ENCODE results near the gene MAJIN.
A peak's percentile ranks its signal among the peaks of the same experiment; 100 is the strongest.

Gene MAJIN

GRCh38 chr11:64918017-64918416, 53.9 kb downstream of the MAJIN start:
- no peaks in the 10 kb centered on the region for H3K27me3 ChIP-seq (replicated peaks; ENCODE audit: control insufficient read depth, insufficient read depth, low read length)
- H3K36me3 ChIP-seq (ENCODE audit: control insufficient read depth, insufficient read depth, low read length), result peaks cover 5% of the 10 kb centered on the region
- H3K4me3 ChIP-seq (replicated peaks; ENCODE audit: low read depth, low read length), result peak overlapping the region; percentile 54
- no peak for DNase-seq (ENCODE audit: extremely low read depth, insufficient read length)
- TF ChIP-seq CTCF (IDR thresholded peaks at IDR 0.05; ENCODE audit: insufficient read depth, low read length, poor library complexity, severe bottlenecking), result peak; percentile 34

GRCh38 chr11:64917663-64917995, 54.3 kb downstream of the MAJIN start:
- no peak for TF ChIP-seq CTCF (IDR thresholded peaks at IDR 0.05; ENCODE audit: insufficient read depth, low read length, poor library complexity, severe bottlenecking)
- DNase-seq (ENCODE audit: extremely low read depth, insufficient read length), result no peak
- Histone ChIP-seq H3K27me3 (replicated peaks; ENCODE audit: control insufficient read depth, insufficient read depth, low read length) (no peaks in the 10 kb centered on the region), H3K36me3 (ENCODE audit: control insufficient read depth, insufficient read depth, low read length) (peaks cover 7% of the 10 kb centered on the region), H3K4me3 (replicated peaks; ENCODE audit: low read depth, low read length) (peak overlapping the region; percentile 54)

GRCh38 chr11:64916775-64917662, 54.9 kb downstream of the MAJIN start, which contains the start of gene ATG2A:
Gene ATG2A, minus strand, starts transcription at chr11:64917209. Its CDS starts 74 bp downstream, at chr11:64917135.
- Histone ChIP-seq H3K27me3 (replicated peaks; ENCODE audit: control insufficient read depth, insufficient read depth, low read length) (no peaks in the 10 kb centered on the region), H3K4me3 (replicated peaks; ENCODE audit: low read depth, low read length) (peak within 1 kb of the TSS; percentile 99), H3K36me3 (ENCODE audit: control insufficient read depth, insufficient read depth, low read length) (peaks cover 11% of the 10 kb centered on the region)
- no peak for TF ChIP-seq CTCF (IDR thresholded peaks at IDR 0.05; ENCODE audit: insufficient read depth, low read length, poor library complexity, severe bottlenecking)
- DNase-seq (ENCODE audit: extremely low read depth, insufficient read length), result peak; percentile 98

- Histone ChIP-seq H3K4me3 (replicated peaks; ENCODE audit: low read depth, low read length) (peak overlapping the region; percentile 99), H3K36me3 (ENCODE audit: control insufficient read depth, insufficient read depth, low read length) (peaks cover 18% of the 10 kb centered on the region), H3K27me3 (replicated peaks; ENCODE audit: control insufficient read depth, insufficient read depth, low read length) (no peaks in the 10 kb centered on the region)
- TF ChIP-seq CTCF (IDR thresholded peaks at IDR 0.05; ENCODE audit: insufficient read depth, low read length, poor library complexity, severe bottlenecking), result no peak
- peak; percentile 61 for DNase-seq (ENCODE audit: extremely low read depth, insufficient read length)
These were observed 55.7 kb downstream of the MAJIN start for GRCh38 chr11:64916040-64916774.

GRCh38 chr11:64915376-64915887, 56.5 kb downstream of the MAJIN start:
- TF ChIP-seq CTCF (IDR thresholded peaks at IDR 0.05; ENCODE audit: insufficient read depth, low read length, poor library complexity, severe bottlenecking), result no peak
- H3K27me3 ChIP-seq (replicated peaks; ENCODE audit: control insufficient read depth, insufficient read depth, low read length), result no peaks in the 10 kb centered on the region
- peaks cover 22% of the 10 kb centered on the region for H3K36me3 ChIP-seq (ENCODE audit: control insufficient read depth, insufficient read depth, low read length)
- DNase-seq (ENCODE audit: extremely low read depth, insufficient read length), result no peak
- no peak overlapping the region; the same call in 1 of the 2 replicates for H3K4me3 ChIP-seq (replicated peaks; ENCODE audit: low read depth, low read length)

Data from GM06990 (cell line).